Measurements from ENCODE around the gene MBNL2. TPM values are rescaled to one million over a fixed set of nuclear protein-coding genes. Genes with fewer than 3 reads are reported as not detected.

MBNL2 gene
- total RNA-seq, 4 donors from 2014 or later, result 50.7 to 115 (median 72.0) TPM

- DNase-seq, result no peak
- Histone ChIP-seq H3K4me3 (no peak overlapping the region), H3K4me1 (peaks cover 10 to 20% of the 10 kb centered on the region in 2 donors), H3K27ac (peak overlapping the region; percentile 25 to 71), H3K36me3 (no peaks in the 10 kb centered on the region), H3K9me3 (no peaks in the 10 kb centered on the region), H3K27me3 (no peaks in the 10 kb centered on the region)
- intact Hi-C loops (cut with DNase I; ENCODE audit: low total_unique reads), result no loop called here
- TF ChIP-seq POLR2A (IDR thresholded peaks at IDR 0.05) (no peak), CTCF (IDR thresholded peaks at IDR 0.05) (no peak)
Measured at GRCh38 chr13:97261254-97262005, 39.3 kb downstream of the MBNL2 start.

GRCh38 chr13:97262058-97262457 is 39.9 kb downstream of the MBNL2 start:
- Histone ChIP-seq H3K27ac (peak overlapping the region in 1 of 2 donors; percentile 71), H3K36me3 (no peaks in the 10 kb centered on the region), H3K4me1 (peaks cover 10 to 20% of the 10 kb centered on the region in 2 donors), H3K4me3 (no peak overlapping the region), H3K9me3 (no peaks in the 10 kb centered on the region), H3K27me3 (no peaks in the 10 kb centered on the region)
- intact Hi-C loops (cut with DNase I; ENCODE audit: low total_unique reads), result no loop called here
- DNase-seq, result no peak
- TF ChIP-seq CTCF (IDR thresholded peaks at IDR 0.05) (no peak), POLR2A (IDR thresholded peaks at IDR 0.05) (no peak)

GRCh38 chr13:97263160-97263559 is 41.0 kb downstream of the MBNL2 start:
- Histone ChIP-seq H3K4me1 (peaks cover 5 to 10% of the 10 kb centered on the region in 2 donors), H3K27ac (no peak overlapping the region)

GRCh38 chr13:97264663-97265062 is 42.5 kb downstream of the MBNL2 start:
- Histone ChIP-seq H3K4me3 (no peak overlapping the region), H3K27ac (no peak overlapping the region), H3K36me3 (no peaks in the 10 kb centered on the region), H3K27me3 (no peaks in the 10 kb centered on the region), H3K4me1 (peaks cover 3 to 10% of the 10 kb centered on the region in 2 donors), H3K9me3 (no peaks in the 10 kb centered on the region)
- intact Hi-C loops (cut with DNase I; ENCODE audit: low total_unique reads), result no loop called here
- TF ChIP-seq CTCF (IDR thresholded peaks at IDR 0.05) (no peak), POLR2A (IDR thresholded peaks at IDR 0.05) (no peak)
- no peak for DNase-seq

More at GRCh38 chr13:97263160-97263559, 41.0 kb downstream of the MBNL2 start:
- DNase-seq, result no peak
- intact Hi-C loops (cut with DNase I; ENCODE audit: low total_unique reads), result no loop called here
- Histone ChIP-seq H3K36me3 (no peaks in the 10 kb centered on the region), H3K4me3 (no peak overlapping the region), H3K9me3 (no peaks in the 10 kb centered on the region), H3K27me3 (no peaks in the 10 kb centered on the region)
- no peak for TF ChIP-seq CTCF (IDR thresholded peaks at IDR 0.05)
- TF ChIP-seq POLR2A (IDR thresholded peaks at IDR 0.05), result no peak

GRCh38 chr13:97266332-97266731 is 44.2 kb downstream of the MBNL2 start:
- no peak for DNase-seq
- Histone ChIP-seq H3K4me1 (peaks cover 0 to 3% of the 10 kb centered on the region in 2 donors), H3K27me3 (no peaks in the 10 kb centered on the region), H3K9me3 (no peaks in the 10 kb centered on the region), H3K27ac (peak overlapping the region; percentile 12 to 55), H3K4me3 (no peak overlapping the region), H3K36me3 (no peaks in the 10 kb centered on the region)
- intact Hi-C loops (cut with DNase I; ENCODE audit: low total_unique reads), result no loop called here
- TF ChIP-seq CTCF (IDR thresholded peaks at IDR 0.05) (no peak), POLR2A (IDR thresholded peaks at IDR 0.05) (no peak)

Measured in uterus (tissue), 4 donors.